Measurements from ENCODE around the gene UMAD1. TPM values are rescaled to one million over a fixed set of nuclear protein-coding genes. Genes with fewer than 3 reads are reported as not detected.

UMAD1 gene
- total RNA-seq, 2 donors from 2014 or later, result 19.5 to 31.4 TPM

DNA sequence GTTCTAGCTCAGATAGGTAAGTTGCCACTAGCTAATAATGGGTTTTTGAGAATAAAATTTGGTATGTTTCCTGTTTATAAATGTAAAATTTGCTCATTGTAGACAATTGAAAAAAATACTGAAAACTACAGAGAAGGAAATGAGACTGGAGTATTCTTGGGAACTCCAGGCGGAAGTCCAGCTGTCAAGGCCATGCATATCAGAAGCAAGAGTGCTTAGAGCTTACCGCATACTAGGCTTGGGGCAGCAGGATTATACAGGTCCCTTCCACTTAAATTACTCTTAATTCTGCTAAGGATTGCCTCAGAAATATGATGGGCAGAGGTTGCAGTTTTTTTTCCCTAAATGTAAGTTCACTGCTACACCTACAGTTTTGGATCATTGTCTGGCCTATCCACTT is 26.6 kb downstream of the UMAD1 start:
- no peak for DNase-seq (ENCODE audit: low spot score)
- intact Hi-C loops (cut with DNase I), result no loop called here
- Histone ChIP-seq H3K36me3 (no peaks in the 10 kb centered on the region), H3K4me3 (no peak overlapping the region), H3K4me1 (replicated peaks) (no peaks in the 10 kb centered on the region), H3K9me3 (no peaks in the 10 kb centered on the region), H3K27ac (no peak overlapping the region), H3K27me3 (replicated peaks; ENCODE audit: insufficient read depth) (no peaks in the 10 kb centered on the region)
- TF ChIP-seq, protein P1, sequence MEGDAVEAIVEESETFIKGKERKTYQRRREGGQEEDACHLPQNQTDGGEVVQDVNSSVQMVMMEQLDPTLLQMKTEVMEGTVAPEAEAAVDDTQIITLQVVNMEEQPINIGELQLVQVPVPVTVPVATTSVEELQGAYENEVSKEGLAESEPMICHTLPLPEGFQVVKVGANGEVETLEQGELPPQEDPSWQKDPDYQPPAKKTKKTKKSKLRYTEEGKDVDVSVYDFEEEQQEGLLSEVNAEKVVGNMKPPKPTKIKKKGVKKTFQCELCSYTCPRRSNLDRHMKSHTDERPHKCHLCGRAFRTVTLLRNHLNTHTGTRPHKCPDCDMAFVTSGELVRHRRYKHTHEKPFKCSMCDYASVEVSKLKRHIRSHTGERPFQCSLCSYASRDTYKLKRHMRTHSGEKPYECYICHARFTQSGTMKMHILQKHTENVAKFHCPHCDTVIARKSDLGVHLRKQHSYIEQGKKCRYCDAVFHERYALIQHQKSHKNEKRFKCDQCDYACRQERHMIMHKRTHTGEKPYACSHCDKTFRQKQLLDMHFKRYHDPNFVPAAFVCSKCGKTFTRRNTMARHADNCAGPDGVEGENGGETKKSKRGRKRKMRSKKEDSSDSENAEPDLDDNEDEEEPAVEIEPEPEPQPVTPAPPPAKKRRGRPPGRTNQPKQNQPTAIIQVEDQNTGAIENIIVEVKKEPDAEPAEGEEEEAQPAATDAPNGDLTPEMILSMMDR (IDR thresholded peaks at IDR 0.05), result no peak
- no peak for TF ChIP-seq POLR2AphosphoS5 (IDR thresholded peaks at IDR 0.05)
- no peak for TF ChIP-seq POLR2A (IDR thresholded peaks at IDR 0.05)
- WGBS, result 98% methylated on average over 2 of the region's 2 CpGs

DNA sequence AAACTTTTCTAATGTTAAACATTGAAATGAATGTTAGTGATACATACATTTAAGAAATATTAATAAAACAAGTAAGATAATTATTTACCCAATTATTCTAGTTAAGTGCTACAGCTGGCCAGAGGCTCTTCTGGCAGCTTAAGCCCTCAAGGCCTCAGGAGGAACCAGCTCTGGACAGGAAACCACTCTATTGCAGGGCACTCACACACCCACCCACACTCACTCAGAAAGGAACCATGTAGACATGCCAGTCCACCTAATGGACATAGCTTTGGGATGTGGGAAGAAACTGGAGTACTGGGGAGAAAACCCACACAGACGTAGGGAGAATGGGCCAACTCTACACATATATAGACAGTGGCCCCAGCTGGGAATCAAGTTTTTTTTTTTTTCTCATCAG is 28.2 kb downstream of the UMAD1 start:
- intact Hi-C loops (cut with DNase I), result no loop called here
- 100% methylated on average over 1 of the region's 1 CpG for WGBS
- no peaks in the 10 kb centered on the region for H3K9me3 ChIP-seq
- H3K4me1 ChIP-seq (replicated peaks), result no peaks in the 10 kb centered on the region
- TF ChIP-seq POLR2AphosphoS5 (IDR thresholded peaks at IDR 0.05) (no peak), POLR2A (IDR thresholded peaks at IDR 0.05) (no peak)
- TF ChIP-seq, protein P1 (IDR thresholded peaks at IDR 0.05), result no peak
- H3K27ac ChIP-seq, result no peak overlapping the region
- H3K4me3 ChIP-seq, result no peak overlapping the region
- no peak for DNase-seq (ENCODE audit: low spot score)
- H3K27me3 ChIP-seq (replicated peaks; ENCODE audit: insufficient read depth), result no peaks in the 10 kb centered on the region
- no peaks in the 10 kb centered on the region for H3K36me3 ChIP-seq

DNA sequence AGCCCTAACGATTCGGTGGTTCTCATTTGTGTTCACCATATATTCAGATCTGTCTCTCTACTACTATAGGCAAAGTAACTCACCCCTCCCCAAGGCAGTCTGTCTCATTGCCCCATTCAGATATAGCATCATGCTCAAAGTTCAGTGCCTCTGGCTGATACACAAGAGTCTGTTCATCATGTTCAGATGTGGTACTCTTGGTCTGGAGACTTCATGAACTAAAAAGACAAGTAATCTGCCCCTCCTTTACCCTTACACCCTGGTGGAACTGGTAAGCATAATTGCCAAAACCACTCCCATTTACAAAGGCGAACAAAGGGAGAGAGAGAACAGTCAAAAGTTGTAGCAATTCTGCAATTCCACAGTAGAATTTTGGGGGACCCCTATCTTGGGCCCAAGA is 29.9 kb downstream of the UMAD1 start:
- WGBS, result 83% methylated on average over 3 of the region's 3 CpGs
- Histone ChIP-seq H3K4me3 (no peak overlapping the region), H3K27me3 (replicated peaks; ENCODE audit: insufficient read depth) (no peaks in the 10 kb centered on the region), H3K4me1 (replicated peaks) (no peaks in the 10 kb centered on the region), H3K27ac (no peak overlapping the region), H3K9me3 (no peaks in the 10 kb centered on the region), H3K36me3 (no peaks in the 10 kb centered on the region)
- DNase-seq (ENCODE audit: low spot score), result no peak
- intact Hi-C loops (cut with DNase I), result no loop called here
- TF ChIP-seq POLR2A (IDR thresholded peaks at IDR 0.05), result no peak
- TF ChIP-seq POLR2AphosphoS5 (IDR thresholded peaks at IDR 0.05), result no peak
- TF ChIP-seq, protein P1 (IDR thresholded peaks at IDR 0.05), result no peak

DNA sequence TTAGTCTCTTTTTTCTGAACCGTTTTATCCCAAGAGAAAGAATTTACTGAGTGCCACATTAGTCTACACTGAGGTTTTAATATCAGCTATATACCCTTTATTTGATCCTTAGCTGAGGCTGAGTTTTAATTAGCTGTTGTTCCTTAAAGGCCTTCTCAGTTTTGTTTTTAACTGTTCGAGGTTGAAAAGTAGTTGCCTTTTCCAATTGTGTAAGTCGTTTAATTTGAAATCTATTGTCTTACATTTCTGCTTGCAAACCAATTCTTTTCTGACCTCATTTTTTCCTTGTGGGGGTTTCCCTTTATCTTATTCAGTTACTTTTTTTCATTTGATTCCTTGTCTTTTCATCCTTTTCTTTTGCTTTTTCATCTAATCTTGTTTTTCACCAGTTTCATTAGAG is 30.8 kb downstream of the UMAD1 start:
- no peak overlapping the region for H3K27ac ChIP-seq
- no peaks in the 10 kb centered on the region for H3K9me3 ChIP-seq
- intact Hi-C loops (cut with DNase I), result no loop called here
- no peak for DNase-seq (ENCODE audit: low spot score)
- 54% methylated on average over 3 of the region's 3 CpGs for WGBS
- TF ChIP-seq POLR2A (IDR thresholded peaks at IDR 0.05) (no peak), POLR2AphosphoS5 (IDR thresholded peaks at IDR 0.05) (no peak)
- TF ChIP-seq, protein P1 (IDR thresholded peaks at IDR 0.05), result no peak
- no peaks in the 10 kb centered on the region for H3K27me3 ChIP-seq (replicated peaks; ENCODE audit: insufficient read depth)
- H3K36me3 ChIP-seq, result no peaks in the 10 kb centered on the region
- no peak overlapping the region for H3K4me3 ChIP-seq
- no peaks in the 10 kb centered on the region for H3K4me1 ChIP-seq (replicated peaks)

DNA sequence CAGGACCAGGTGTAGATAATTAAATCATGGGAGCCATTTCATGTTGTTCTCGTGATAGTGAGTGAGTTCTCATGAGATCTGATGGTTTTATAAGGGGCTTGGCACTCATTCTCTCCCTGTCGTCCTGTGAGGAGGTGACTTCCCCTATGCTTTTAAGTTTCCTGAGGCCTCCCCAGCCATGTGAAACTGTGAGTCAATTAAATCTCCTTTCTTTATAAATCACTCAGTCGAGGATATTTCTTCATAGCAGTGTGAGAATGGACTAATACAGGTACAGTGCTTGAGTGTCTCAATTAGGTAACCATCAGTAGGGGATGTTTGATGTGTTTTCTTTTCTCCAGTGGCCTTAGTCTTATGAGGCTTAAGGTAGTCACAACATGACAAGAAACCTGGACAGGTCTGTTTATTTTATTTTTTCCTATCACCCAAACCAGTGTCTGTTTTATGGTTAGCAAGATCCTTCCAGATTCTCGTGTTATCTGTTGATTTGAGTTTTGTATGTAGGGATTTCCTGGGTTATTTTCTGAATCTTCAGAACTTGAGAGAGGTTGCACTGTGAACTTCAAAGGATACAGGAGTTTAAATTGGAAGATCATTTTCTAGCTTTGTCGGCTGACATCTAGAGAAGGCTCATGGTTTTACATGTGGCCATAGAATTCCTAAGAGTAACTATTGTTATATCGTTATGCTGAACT is 32.1 kb downstream of the UMAD1 start:
- Histone ChIP-seq H3K27me3 (replicated peaks; ENCODE audit: insufficient read depth) (no peaks in the 10 kb centered on the region), H3K36me3 (no peaks in the 10 kb centered on the region), H3K4me1 (replicated peaks) (no peaks in the 10 kb centered on the region), H3K9me3 (no peaks in the 10 kb centered on the region), H3K27ac (no peak overlapping the region), H3K4me3 (no peak overlapping the region)
- TF ChIP-seq, protein P1 (IDR thresholded peaks at IDR 0.05), result no peak
- TF ChIP-seq POLR2AphosphoS5 (IDR thresholded peaks at IDR 0.05) (no peak), POLR2A (IDR thresholded peaks at IDR 0.05) (no peak)
- intact Hi-C loops (cut with DNase I), result no loop called here
- no peak for DNase-seq (ENCODE audit: low spot score)
- WGBS, result 80% methylated on average over 6 of the region's 6 CpGs
